ENCODE measurements around the gene MERTK.

The MERTK gene

GRCh38 chr2:112003576-112004252 is 105.3 kb downstream of the MERTK start:
- ChIA-PET POLR2A (no interaction called here), CTCF (interaction anchor here (0.6 kb wide), 1 partner anchor 16 kb away, joined by 3 read pairs; no protein-coding TSS in a partner anchor)

DNA sequence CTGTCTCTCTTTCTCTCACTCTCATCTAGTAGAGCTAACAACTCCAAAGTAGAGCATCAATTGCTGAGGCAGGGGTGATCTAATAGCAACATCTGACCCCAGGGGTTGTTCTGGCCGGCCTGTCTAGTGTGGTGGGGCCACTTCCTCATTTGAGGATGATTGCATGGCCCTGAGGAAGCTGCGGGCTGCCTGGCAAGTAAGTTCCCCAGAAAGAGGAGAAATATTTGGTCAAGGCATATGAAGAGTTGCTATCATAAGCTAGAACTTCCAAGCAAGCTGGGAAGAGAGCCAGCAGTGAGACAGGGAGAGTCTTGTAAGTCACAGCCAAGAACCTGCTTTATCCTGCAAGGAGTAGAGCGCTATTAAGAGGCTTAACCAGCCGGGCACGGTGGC is 105.8 kb downstream of the MERTK start:
- H3K4me3 ChIP-seq (ENCODE audit: low read depth, low read length): no peak overlapping the region
- CTCF ChIA-PET: interaction anchor here (0.6 kb wide), 1 partner anchor 16 kb away, joined by 3 read pairs; no protein-coding TSS in a partner anchor
- POLR2A ChIA-PET: no interaction called here
- no peak for DNase-seq (ENCODE audit: low read depth, low spot score)
- TF ChIP-seq, protein P1, sequence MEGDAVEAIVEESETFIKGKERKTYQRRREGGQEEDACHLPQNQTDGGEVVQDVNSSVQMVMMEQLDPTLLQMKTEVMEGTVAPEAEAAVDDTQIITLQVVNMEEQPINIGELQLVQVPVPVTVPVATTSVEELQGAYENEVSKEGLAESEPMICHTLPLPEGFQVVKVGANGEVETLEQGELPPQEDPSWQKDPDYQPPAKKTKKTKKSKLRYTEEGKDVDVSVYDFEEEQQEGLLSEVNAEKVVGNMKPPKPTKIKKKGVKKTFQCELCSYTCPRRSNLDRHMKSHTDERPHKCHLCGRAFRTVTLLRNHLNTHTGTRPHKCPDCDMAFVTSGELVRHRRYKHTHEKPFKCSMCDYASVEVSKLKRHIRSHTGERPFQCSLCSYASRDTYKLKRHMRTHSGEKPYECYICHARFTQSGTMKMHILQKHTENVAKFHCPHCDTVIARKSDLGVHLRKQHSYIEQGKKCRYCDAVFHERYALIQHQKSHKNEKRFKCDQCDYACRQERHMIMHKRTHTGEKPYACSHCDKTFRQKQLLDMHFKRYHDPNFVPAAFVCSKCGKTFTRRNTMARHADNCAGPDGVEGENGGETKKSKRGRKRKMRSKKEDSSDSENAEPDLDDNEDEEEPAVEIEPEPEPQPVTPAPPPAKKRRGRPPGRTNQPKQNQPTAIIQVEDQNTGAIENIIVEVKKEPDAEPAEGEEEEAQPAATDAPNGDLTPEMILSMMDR (IDR thresholded peaks at IDR 0.05; ENCODE audit: insufficient read depth, low read length, missing control alignments): no peak

More at GRCh38 chr2:112003576-112004252, 105.3 kb downstream of the MERTK start:
- TF ChIP-seq, protein P1 (IDR thresholded peaks at IDR 0.05; ENCODE audit: insufficient read depth, low read length, missing control alignments): no peak
- H3K4me3 ChIP-seq (ENCODE audit: low read depth, low read length): no peak overlapping the region
- DNase-seq (ENCODE audit: low read depth, low spot score): no peak

DNA sequence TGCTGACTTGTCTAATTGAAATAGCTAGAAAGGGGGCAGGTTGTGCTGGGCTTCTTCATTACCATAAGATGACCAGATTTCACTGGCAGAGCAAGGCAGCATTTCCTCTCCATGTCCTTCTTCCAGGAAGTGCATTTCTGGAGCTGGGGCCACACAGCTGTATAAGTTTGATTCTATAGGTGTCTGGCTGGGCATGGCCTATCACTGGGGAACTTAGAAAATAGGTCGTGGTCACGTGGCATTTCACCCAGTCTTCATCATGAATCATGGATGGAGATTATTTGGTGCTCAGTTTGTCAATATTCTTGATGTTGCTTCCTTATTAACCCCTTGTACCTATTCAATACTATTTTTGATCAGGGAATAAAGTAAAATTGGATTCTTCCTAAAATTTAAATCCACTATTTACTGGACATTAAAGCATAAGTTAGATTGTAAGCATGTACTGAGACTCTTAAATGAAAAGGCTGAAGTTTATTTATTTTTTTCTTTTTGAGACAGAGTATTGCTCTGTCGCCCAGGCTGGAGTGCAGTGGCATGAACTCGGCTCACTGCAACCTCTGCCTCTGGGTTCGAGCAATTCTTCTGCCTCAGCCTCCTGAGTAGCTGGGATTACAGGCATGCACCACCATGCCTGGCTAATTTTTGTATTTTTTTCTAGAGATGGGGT is 107.1 kb downstream of the MERTK start:
- POLR2A ChIA-PET: no interaction called here
- no peak for DNase-seq (ENCODE audit: low read depth, low spot score)
- no peak overlapping the region for H3K4me3 ChIP-seq (ENCODE audit: low read depth, low read length)
- CTCF ChIA-PET: interaction anchor here (1.2 kb wide), 1 partner anchor 11 kb away, joined by 4 read pairs; no protein-coding TSS in a partner anchor
- TF ChIP-seq, protein P1 (IDR thresholded peaks at IDR 0.05; ENCODE audit: insufficient read depth, low read length, missing control alignments): no peak

GRCh38 chr2:112006076-112006410 is 107.6 kb downstream of the MERTK start:
- TF ChIP-seq, protein P1 (IDR thresholded peaks at IDR 0.05; ENCODE audit: insufficient read depth, low read length, missing control alignments): no peak

GRCh38 chr2:112007493-112007892 is 109.1 kb downstream of the MERTK start:
- TF ChIP-seq, protein P1 (IDR thresholded peaks at IDR 0.05; ENCODE audit: insufficient read depth, low read length, missing control alignments): no peak
- POLR2A ChIA-PET: no interaction called here
- no peak overlapping the region for H3K4me3 ChIP-seq (ENCODE audit: low read depth, low read length)
- no peak for DNase-seq (ENCODE audit: low read depth, low spot score)
- CTCF ChIA-PET: no interaction called here

More at GRCh38 chr2:112006076-112006410, 107.6 kb downstream of the MERTK start:
- POLR2A ChIA-PET: no interaction called here
- DNase-seq (ENCODE audit: low read depth, low spot score): peak; percentile 3
- CTCF ChIA-PET: interaction anchor here (1.2 kb wide), 1 partner anchor 10 kb away, joined by 4 read pairs; no protein-coding TSS in a partner anchor
- H3K4me3 ChIP-seq (ENCODE audit: low read depth, low read length): no peak overlapping the region

GRCh38 chr2:112008910-112009485 is 110.6 kb downstream of the MERTK start:
- TF ChIP-seq, protein P1 (IDR thresholded peaks at IDR 0.05; ENCODE audit: insufficient read depth, low read length, missing control alignments): no peak
- ChIA-PET POLR2A (no interaction called here), CTCF (interaction anchor here (0.9 kb wide), 1 partner anchor 10 kb away, joined by 4 read pairs; no protein-coding TSS in a partner anchor)
- no peak for DNase-seq (ENCODE audit: low read depth, low spot score)
- H3K4me3 ChIP-seq (ENCODE audit: low read depth, low read length): no peak overlapping the region

Measured in AG04449 (cell line).